ENCODE data around the gene KLHL40. TPM values are rescaled to one million over a fixed set of nuclear protein-coding genes. Genes with fewer than 3 reads are reported as not detected.

Gene KLHL40
- total RNA-seq, 1 donor from 2014 or later, result not detected

GRCh38 chr3:42651248-42652091 is 33.9 kb upstream of the KLHL40 start:
- DNase-seq (ENCODE audit: extremely low spot score, unreplicated experiment), result no peak
- H3K4me1 Mint-ChIP-seq (ENCODE audit: unreplicated experiment), result peaks cover 54% of the 10 kb centered on the region
- H3K27ac Mint-ChIP-seq (ENCODE audit: unreplicated experiment), result peak overlapping the region; percentile 88
- H3K9me3 Mint-ChIP-seq (ENCODE audit: unreplicated experiment), result no peaks in the 10 kb centered on the region
- TF ChIP-seq, protein P1, sequence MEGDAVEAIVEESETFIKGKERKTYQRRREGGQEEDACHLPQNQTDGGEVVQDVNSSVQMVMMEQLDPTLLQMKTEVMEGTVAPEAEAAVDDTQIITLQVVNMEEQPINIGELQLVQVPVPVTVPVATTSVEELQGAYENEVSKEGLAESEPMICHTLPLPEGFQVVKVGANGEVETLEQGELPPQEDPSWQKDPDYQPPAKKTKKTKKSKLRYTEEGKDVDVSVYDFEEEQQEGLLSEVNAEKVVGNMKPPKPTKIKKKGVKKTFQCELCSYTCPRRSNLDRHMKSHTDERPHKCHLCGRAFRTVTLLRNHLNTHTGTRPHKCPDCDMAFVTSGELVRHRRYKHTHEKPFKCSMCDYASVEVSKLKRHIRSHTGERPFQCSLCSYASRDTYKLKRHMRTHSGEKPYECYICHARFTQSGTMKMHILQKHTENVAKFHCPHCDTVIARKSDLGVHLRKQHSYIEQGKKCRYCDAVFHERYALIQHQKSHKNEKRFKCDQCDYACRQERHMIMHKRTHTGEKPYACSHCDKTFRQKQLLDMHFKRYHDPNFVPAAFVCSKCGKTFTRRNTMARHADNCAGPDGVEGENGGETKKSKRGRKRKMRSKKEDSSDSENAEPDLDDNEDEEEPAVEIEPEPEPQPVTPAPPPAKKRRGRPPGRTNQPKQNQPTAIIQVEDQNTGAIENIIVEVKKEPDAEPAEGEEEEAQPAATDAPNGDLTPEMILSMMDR (IDR thresholded peaks at IDR 0.05), result no peak
- no peaks in the 10 kb centered on the region for H3K27me3 Mint-ChIP-seq (ENCODE audit: unreplicated experiment)
- H3K36me3 Mint-ChIP-seq (ENCODE audit: unreplicated experiment), result peaks cover 13% of the 10 kb centered on the region
- peak overlapping the region; percentile 33 for H3K4me3 Mint-ChIP-seq (ENCODE audit: unreplicated experiment)

- Mint-ChIP-seq H3K27ac (ENCODE audit: unreplicated experiment) (peak overlapping the region; percentile 88), H3K27me3 (ENCODE audit: unreplicated experiment) (no peaks in the 10 kb centered on the region), H3K4me1 (ENCODE audit: unreplicated experiment) (peaks cover 55% of the 10 kb centered on the region), H3K36me3 (ENCODE audit: unreplicated experiment) (peaks cover 10% of the 10 kb centered on the region), H3K9me3 (ENCODE audit: unreplicated experiment) (no peaks in the 10 kb centered on the region), H3K4me3 (ENCODE audit: unreplicated experiment) (peak overlapping the region; percentile 33)
- TF ChIP-seq, protein P1 (IDR thresholded peaks at IDR 0.05), result no peak
- no peak for DNase-seq (ENCODE audit: extremely low spot score, unreplicated experiment)
Observed at GRCh38 chr3:42652251-42652610, 33.1 kb upstream of the KLHL40 start.

- Mint-ChIP-seq H3K36me3 (ENCODE audit: unreplicated experiment) (peaks cover 9% of the 10 kb centered on the region), H3K4me3 (ENCODE audit: unreplicated experiment) (peak overlapping the region; percentile 90), H3K27me3 (ENCODE audit: unreplicated experiment) (no peaks in the 10 kb centered on the region), H3K27ac (ENCODE audit: unreplicated experiment) (peak overlapping the region; percentile 88), H3K9me3 (ENCODE audit: unreplicated experiment) (no peaks in the 10 kb centered on the region), H3K4me1 (ENCODE audit: unreplicated experiment) (peaks cover 55% of the 10 kb centered on the region)
- DNase-seq (ENCODE audit: extremely low spot score, unreplicated experiment), result no peak
- TF ChIP-seq, protein P1 (IDR thresholded peaks at IDR 0.05), result no peak
Observed at GRCh38 chr3:42652611-42653302, 32.6 kb upstream of the KLHL40 start.

- Mint-ChIP-seq H3K4me3 (ENCODE audit: unreplicated experiment) (peak overlapping the region; percentile 90), H3K9me3 (ENCODE audit: unreplicated experiment) (no peaks in the 10 kb centered on the region), H3K36me3 (ENCODE audit: unreplicated experiment) (peaks cover 5% of the 10 kb centered on the region), H3K4me1 (ENCODE audit: unreplicated experiment) (peaks cover 53% of the 10 kb centered on the region), H3K27me3 (ENCODE audit: unreplicated experiment) (no peaks in the 10 kb centered on the region), H3K27ac (ENCODE audit: unreplicated experiment) (peak overlapping the region; percentile 88)
- TF ChIP-seq, protein P1 (IDR thresholded peaks at IDR 0.05), result no peak
- no peak for DNase-seq (ENCODE audit: extremely low spot score, unreplicated experiment)
Observed at GRCh38 chr3:42653303-42653559, 32.1 kb upstream of the KLHL40 start.

- Mint-ChIP-seq H3K27me3 (ENCODE audit: unreplicated experiment) (no peaks in the 10 kb centered on the region), H3K4me1 (ENCODE audit: unreplicated experiment) (peaks cover 51% of the 10 kb centered on the region), H3K36me3 (ENCODE audit: unreplicated experiment) (peaks cover 5% of the 10 kb centered on the region), H3K9me3 (ENCODE audit: unreplicated experiment) (no peaks in the 10 kb centered on the region), H3K27ac (ENCODE audit: unreplicated experiment) (peak within 1 kb of the TSS; percentile 88), H3K4me3 (ENCODE audit: unreplicated experiment) (peak within 1 kb of the TSS; percentile 90)
- no peak for DNase-seq (ENCODE audit: extremely low spot score, unreplicated experiment)
- TF ChIP-seq, protein P1 (IDR thresholded peaks at IDR 0.05), result no peak
Observed at GRCh38 chr3:42653560-42654330, 31.6 kb upstream of the KLHL40 start, which contains the start of gene ZBTB47. ZBTB47 (plus strand) TSS chr3:42653697; CDS start chr3:42658356, 4,659 bp downstream.
